ENCODE results near the gene IP6K2.

Gene IP6K2

GRCh38 chr3:48688737-48689075 lies 28.3 kb downstream of the IP6K2 start:
- TF ChIP-seq GATA1 (IDR thresholded peaks at IDR 0.05; ENCODE audit: low read depth, low read length) (no peak), POLR2A (IDR thresholded peaks at IDR 0.05; ENCODE audit: low read length) (no peak)
- no peak for DNase-seq

- TF ChIP-seq GATA1 (IDR thresholded peaks at IDR 0.05; ENCODE audit: low read depth, low read length) = no peak
- no peak for TF ChIP-seq POLR2A (IDR thresholded peaks at IDR 0.05; ENCODE audit: low read length)
- peak in 1 of 2 experiments; percentile 37 for DNase-seq
These were observed 28.8 kb downstream of the IP6K2 start for GRCh38 chr3:48688032-48688736.

GRCh38 chr3:48687220-48687678 lies 29.8 kb downstream of the IP6K2 start:
- DNase-seq = no peak
- TF ChIP-seq GATA1 (IDR thresholded peaks at IDR 0.05; ENCODE audit: low read depth, low read length) = no peak
- no peak for TF ChIP-seq POLR2A (IDR thresholded peaks at IDR 0.05; ENCODE audit: low read length)

GRCh38 chr3:48686538-48687219 lies 30.3 kb downstream of the IP6K2 start:
- no peak for DNase-seq
- TF ChIP-seq POLR2A (IDR thresholded peaks at IDR 0.05; ENCODE audit: low read length) (no peak), GATA1 (IDR thresholded peaks at IDR 0.05; ENCODE audit: low read depth, low read length) (no peak)

GRCh38 chr3:48685603-48686511 lies 31.2 kb downstream of the IP6K2 start, which contains the start of gene NCKIPSD:
NCKIPSD (minus strand) TSS chr3:48685915; CDS start chr3:48685807, 108 bp downstream.
- peak; percentile 89 to 94 for DNase-seq
- TF ChIP-seq GATA1 (IDR thresholded peaks at IDR 0.05; ENCODE audit: low read depth, low read length) (no peak), POLR2A (IDR thresholded peaks at IDR 0.05; ENCODE audit: low read length) (peak; percentile 86)

- DNase-seq = no peak
- TF ChIP-seq GATA1 (IDR thresholded peaks at IDR 0.05; ENCODE audit: low read depth, low read length) = no peak
- TF ChIP-seq POLR2A (IDR thresholded peaks at IDR 0.05; ENCODE audit: low read length) = no peak
These were observed 31.8 kb downstream of the IP6K2 start for GRCh38 chr3:48685293-48685602.

GRCh38 chr3:48684480-48685143 lies 32.4 kb downstream of the IP6K2 start:
- TF ChIP-seq GATA1 (IDR thresholded peaks at IDR 0.05; ENCODE audit: low read depth, low read length) (no peak), POLR2A (IDR thresholded peaks at IDR 0.05; ENCODE audit: low read length) (no peak)
- DNase-seq = peak; percentile 25 to 37

GRCh38 chr3:48684054-48684349 lies 33.0 kb downstream of the IP6K2 start:
- DNase-seq = no peak
- TF ChIP-seq GATA1 (IDR thresholded peaks at IDR 0.05; ENCODE audit: low read depth, low read length) (no peak), POLR2A (IDR thresholded peaks at IDR 0.05; ENCODE audit: low read length) (no peak)

GRCh38 chr3:48682786-48683185 lies 34.2 kb downstream of the IP6K2 start:
- TF ChIP-seq GATA1 (IDR thresholded peaks at IDR 0.05; ENCODE audit: low read depth, low read length) = no peak
- no peak for TF ChIP-seq POLR2A (IDR thresholded peaks at IDR 0.05; ENCODE audit: low read length)
- no peak for DNase-seq

- no peak for DNase-seq
These were observed 34.9 kb downstream of the IP6K2 start for GRCh38 chr3:48681974-48682610.

GRCh38 chr3:48681541-48681880 lies 35.5 kb downstream of the IP6K2 start:
- TF ChIP-seq GATA1 (IDR thresholded peaks at IDR 0.05; ENCODE audit: low read depth, low read length) = no peak
- TF ChIP-seq POLR2A (IDR thresholded peaks at IDR 0.05; ENCODE audit: low read length) = no peak
- no peak for DNase-seq

More at GRCh38 chr3:48681974-48682610, 34.9 kb downstream of the IP6K2 start:
- TF ChIP-seq POLR2A (IDR thresholded peaks at IDR 0.05; ENCODE audit: low read length) (no peak), GATA1 (IDR thresholded peaks at IDR 0.05; ENCODE audit: low read depth, low read length) (no peak)

- no peak for DNase-seq
- no peak for TF ChIP-seq GATA1 (IDR thresholded peaks at IDR 0.05; ENCODE audit: low read depth, low read length)
- TF ChIP-seq POLR2A (IDR thresholded peaks at IDR 0.05; ENCODE audit: low read length) = no peak
These were observed 36.0 kb downstream of the IP6K2 start for GRCh38 chr3:48680811-48681540.

All from erythroblast (primary cell).